GM23248 (cell line): ENCODE results near the gene YOD1. TPM values are rescaled to one million over a fixed set of nuclear protein-coding genes. Genes with fewer than 3 reads are reported as not detected.

ENCODE experiments used
- DNase-seq: peaks from one replicate; pipeline ENCODE4 v3.0.0-alpha.2; 2015
- H2AFZ ChIP-seq: fragments of 200-600 bp; sonication (generic); 2 replicates; pipeline ENCODE4 v1.6.1; 2016; ENCODE audit warnings: antibody characterized with exemption
- H3F3A ChIP-seq: fragments of 200-600 bp; sonication (generic); 2 replicates; pipeline ENCODE4 v1.6.1; 2016; ENCODE audit warnings: mild to moderate bottlenecking, antibody characterized with exemption, mixed run types; ENCODE audit not compliant: insufficient read depth
- H3K27ac ChIP-seq: fragments of 200-600 bp; sonication (generic); 2 replicates; pipeline ENCODE4 v1.5.1; 2016; ENCODE audit warnings: mild to moderate bottlenecking
- H3K27me3 ChIP-seq: fragments of 200-600 bp; sonication (generic); replicated peaks from 2 replicates; pipeline ENCODE4 v1.6.1; 2016; ENCODE audit warnings: mild to moderate bottlenecking; ENCODE audit not compliant: insufficient read depth
- H3K36me3 ChIP-seq: fragments of 200-600 bp; sonication (generic); 2 replicates; pipeline ENCODE4 v1.6.1; 2016; ENCODE audit warnings: low read depth, mild to moderate bottlenecking
- H3K4me1 ChIP-seq: fragments of 200-600 bp; sonication (generic); 2 replicates; pipeline ENCODE4 v1.6.1; 2016; ENCODE audit warnings: mild to moderate bottlenecking; ENCODE audit not compliant: insufficient read depth
- H3K4me2 ChIP-seq: fragments of 200-600 bp; sonication (generic); one replicate; pipeline ENCODE4 v1.6.1; 2016; ENCODE audit warnings: mild to moderate bottlenecking; ENCODE audit not compliant: unreplicated experiment
- H3K4me3 ChIP-seq: fragments of 200-600 bp; sonication (generic); 2 replicates; pipeline ENCODE4 v1.5.1; 2016; ENCODE audit warnings: mild to moderate bottlenecking
- H3K79me2 ChIP-seq: fragments of 200-600 bp; sonication (generic); 2 replicates; pipeline ENCODE4 v1.6.1; 2016; ENCODE audit warnings: mild to moderate bottlenecking; ENCODE audit not compliant: insufficient read depth
- H3K9ac ChIP-seq: fragments of 200-600 bp; sonication (generic); 2 replicates; pipeline ENCODE4 v1.6.1; 2016; ENCODE audit warnings: mild to moderate bottlenecking
- H3K9me2 ChIP-seq: fragments of 200-600 bp; sonication (generic); 2 replicates; pipeline ENCODE4 v1.6.1; 2016; ENCODE audit warnings: mixed run types, mild to moderate bottlenecking, moderate library complexity; ENCODE audit not compliant: insufficient read depth
- H3K9me3 ChIP-seq: fragments of 200-600 bp; sonication (generic); one replicate; pipeline ENCODE4 v1.6.1; 2017; ENCODE audit warnings: low read depth
- H4K20me1 ChIP-seq: fragments of 200-600 bp; sonication (generic); 2 replicates; pipeline ENCODE4 v1.6.0; 2016; ENCODE audit not compliant: insufficient read depth
- EZH2 ChIP-seq: fragments of 200-600 bp; sonication (generic); IDR thresholded peaks from 2 replicates; pipeline ENCODE4 v1.6.1; 2018; ENCODE audit warnings: antibody characterized with exemption, mild to moderate bottlenecking; ENCODE audit not compliant: insufficient read depth, poor library complexity, severe bottlenecking
- EZH2phosphoT487 ChIP-seq: fragments of 200-600 bp; sonication (generic); IDR thresholded peaks from 2 replicates; pipeline ENCODE4 v1.6.1; 2018; ENCODE audit warnings: antibody characterized with exemption, moderate library complexity, mild to moderate bottlenecking, low read depth; ENCODE audit not compliant: insufficient read depth
- WGBS, 2 experiments: methylation state at CpG; one replicate each; pipeline ENCODE4 v1.1.6; 2015 to 2017; ENCODE audit warnings: low lambda C conversion rate in 2 of 2, low coverage in 1 of 2; ENCODE audit errors: missing lambda C conversion rate in 2 of 2; 5-methylcytosine and 5-hydroxymethylcytosine counted together
- in situ Hi-C: fragments of 300-500 bp; cut with MboI; formaldehyde crosslinking; loops from 2 replicates; pipeline ENCODE4 v1.15.0; 2020
- polyA plus RNA-seq: library from polyadenylated mRNA; unstranded; fragments of >200 nt; fragmentation: Nextera tagmentation; extraction: Ambion mirVana; gene quantifications from 2 replicates; pipeline ENCODE4 v1.2.1, GENCODE V29; 2016
- total RNA-seq: library from RNA; depleted of rRNA; stranded (reverse); fragments of >200 nt; shearing (Covaris generic); gene quantifications from 2 replicates; pipeline ENCODE4 v1.2.3, GENCODE V29; 2014

The YOD1 gene
- total and polyA plus RNA-seq, 2 experiments from 2014 or later, result 2.4 to 6.7 TPM

DNA sequence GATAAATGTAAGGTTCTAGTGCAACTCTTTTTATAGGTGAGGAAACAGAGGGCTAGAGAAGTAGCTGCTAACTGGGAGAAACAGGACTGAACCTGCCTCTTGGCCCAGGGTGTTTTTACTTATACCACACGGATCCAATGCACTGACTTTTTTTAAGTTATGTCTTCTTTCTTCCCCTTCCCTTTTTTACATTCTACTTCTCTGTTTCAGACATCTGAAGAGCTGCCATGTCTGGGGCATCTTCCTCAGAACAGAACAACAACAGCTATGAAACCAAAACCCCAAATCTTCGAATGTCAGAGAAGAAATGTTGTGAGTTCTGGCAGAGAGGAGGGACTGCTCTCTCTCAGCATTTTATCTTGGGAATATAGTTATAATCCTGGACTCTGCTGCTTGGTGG is 3.5 kb upstream of the YOD1 start:
- Histone ChIP-seq H4K20me1 (no peaks in the 10 kb centered on the region), H2AFZ (no peak overlapping the region), H3F3A (peaks cover 24% of the 10 kb centered on the region), H3K4me2 (no peak overlapping the region), H3K36me3 (no peaks in the 10 kb centered on the region), H3K79me2 (peaks cover 12% of the 10 kb centered on the region), H3K9me3 (no peaks in the 10 kb centered on the region), H3K4me1 (peaks cover 13% of the 10 kb centered on the region), H3K27ac (no peak overlapping the region), H3K4me3 (no peak overlapping the region), H3K9me2 (no peaks in the 10 kb centered on the region), H3K27me3 (no peaks in the 10 kb centered on the region), H3K9ac (no peak overlapping the region)
- in situ Hi-C loops, result no loop called here
- TF ChIP-seq EZH2phosphoT487 (no peak), EZH2 (no peak)
- 24 to 37% methylated on average over 2 of the region's 2 CpGs for WGBS, 2 experiments
- DNase-seq, result no peak

DNA sequence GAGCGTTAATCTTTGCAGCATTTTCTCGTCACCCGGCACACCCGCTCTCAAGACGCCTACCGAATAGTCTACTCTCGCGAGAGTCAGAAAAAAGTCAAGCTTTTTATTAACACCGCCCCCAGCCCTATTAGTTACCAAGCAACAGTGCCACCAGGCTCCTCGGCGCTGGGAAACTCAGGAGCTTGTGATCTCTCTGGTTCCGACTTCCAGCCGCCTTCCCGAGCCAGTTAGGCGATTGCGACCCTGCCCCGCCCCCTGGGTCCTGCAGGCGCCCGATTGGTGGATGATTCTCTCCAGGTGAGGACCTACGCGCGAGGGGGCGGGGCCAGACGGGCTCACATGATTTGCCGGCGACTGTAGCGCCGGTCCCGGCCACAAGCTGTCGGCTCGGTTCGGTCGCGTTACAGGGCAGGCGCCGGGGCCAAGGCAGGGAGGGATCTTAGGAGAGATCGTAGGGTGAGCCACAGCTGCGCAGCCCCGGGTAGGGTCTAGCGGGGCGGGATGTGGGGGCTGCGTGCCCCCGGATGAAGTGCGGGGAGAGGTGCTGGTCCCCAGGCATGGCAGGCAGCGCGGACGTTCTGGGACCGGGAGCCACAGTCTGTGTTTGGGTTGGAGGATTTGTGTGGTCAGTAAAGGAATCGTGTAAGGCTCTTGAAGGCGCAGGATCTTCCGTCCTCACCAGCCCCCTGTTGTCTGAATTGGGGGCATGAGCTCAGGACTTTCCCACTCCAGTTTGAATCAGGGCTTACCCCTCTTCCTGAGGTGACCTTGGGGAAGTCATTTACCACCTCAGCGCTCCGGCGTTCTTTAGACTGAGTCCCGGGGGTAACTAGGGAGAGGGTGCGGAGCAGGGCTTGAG is 2.1 kb upstream of the YOD1 start, which contains the start of gene PFKFB2:
Gene PFKFB2 (plus strand): TSS at position 365 of the 859 bp plus-strand sequence. CDS start 1,443 bp downstream, outside the sequence.
- Histone ChIP-seq H3K4me3 (peak within 1 kb of the TSS; percentile 98), H3K9me3 (no peaks in the 10 kb centered on the region), H3K27me3 (no peaks in the 10 kb centered on the region), H3K4me2 (peak within 1 kb of the TSS; percentile 86), H3K9ac (peak within 1 kb of the TSS; percentile 93), H4K20me1 (no peaks in the 10 kb centered on the region; the same call in 1 of the 2 replicates), H3K36me3 (peaks cover 12% of the 10 kb centered on the region), H3K79me2 (peaks cover 25% of the 10 kb centered on the region), H3K4me1 (peaks cover 18% of the 10 kb centered on the region), H3F3A (peaks cover 24% of the 10 kb centered on the region), H3K27ac (peak within 1 kb of the TSS; percentile 94), H3K9me2 (no peaks in the 10 kb centered on the region), H2AFZ (peak within 1 kb of the TSS; percentile 96)
- 4% methylated on average over 56 of the region's 56 CpGs for WGBS, 2 experiments
- in situ Hi-C loops, result no loop called here
- DNase-seq, result peak; percentile 97
- no peak for TF ChIP-seq EZH2
- TF ChIP-seq EZH2phosphoT487, result no peak

DNA sequence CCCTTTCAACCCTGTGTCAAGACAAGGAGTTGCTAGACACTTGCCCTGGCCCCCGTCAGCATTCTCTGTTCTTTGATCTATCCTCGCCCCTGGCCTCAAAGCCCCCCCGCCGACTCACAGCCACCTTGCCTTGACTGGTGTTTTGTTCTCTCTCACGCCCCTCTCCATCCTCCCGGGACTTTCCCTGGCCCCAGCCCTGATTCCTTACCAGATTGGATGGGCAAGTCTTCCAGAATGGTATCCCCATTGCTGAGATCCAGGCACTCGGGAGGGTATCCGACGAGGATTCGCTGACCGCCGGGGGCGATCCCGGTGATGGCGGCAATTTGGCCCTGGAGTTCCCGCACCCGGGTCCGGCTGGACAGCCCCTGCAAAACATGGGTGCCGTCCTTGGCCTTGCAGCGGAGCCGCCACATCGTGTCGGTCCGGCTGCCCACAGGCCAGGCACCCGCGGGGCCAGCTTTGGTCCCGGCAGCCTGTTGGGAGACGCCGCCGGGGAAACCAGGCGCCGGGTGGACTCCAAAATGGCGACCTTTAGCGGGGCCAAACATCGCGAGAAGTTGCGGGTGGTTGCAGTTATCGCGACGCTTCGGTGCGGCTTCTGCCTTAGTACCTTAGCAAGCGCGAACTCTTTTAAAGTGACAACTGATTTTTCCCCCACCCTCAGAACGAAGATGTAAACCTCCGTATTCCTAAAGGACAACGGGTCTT is 373 bp downstream of the YOD1 start:
- no peaks in the 10 kb centered on the region; the same call in 1 of the 2 replicates for H4K20me1 ChIP-seq
- peaks cover 28% of the 10 kb centered on the region for H3K36me3 ChIP-seq
- no peaks in the 10 kb centered on the region for H3K27me3 ChIP-seq
- H3K4me3 ChIP-seq, result peak overlapping the region; percentile 98
- peaks cover 50% of the 10 kb centered on the region for H3K79me2 ChIP-seq
- no peak for TF ChIP-seq EZH2
- no peak for TF ChIP-seq EZH2phosphoT487
- peak; percentile 97 for DNase-seq
- H3K9me2 ChIP-seq, result no peaks in the 10 kb centered on the region
- H2AFZ ChIP-seq, result peak overlapping the region; percentile 96
- peak overlapping the region; percentile 86 for H3K4me2 ChIP-seq
- H3K9me3 ChIP-seq, result no peaks in the 10 kb centered on the region
- 0 to 2% methylated on average over 47 of the region's 47 CpGs for WGBS, 2 experiments
- peaks cover 24% of the 10 kb centered on the region for H3F3A ChIP-seq
- peak overlapping the region; percentile 94 for H3K27ac ChIP-seq
- in situ Hi-C loops, result no loop called here
- peaks cover 40% of the 10 kb centered on the region for H3K4me1 ChIP-seq
- peak overlapping the region; percentile 93 for H3K9ac ChIP-seq

DNA sequence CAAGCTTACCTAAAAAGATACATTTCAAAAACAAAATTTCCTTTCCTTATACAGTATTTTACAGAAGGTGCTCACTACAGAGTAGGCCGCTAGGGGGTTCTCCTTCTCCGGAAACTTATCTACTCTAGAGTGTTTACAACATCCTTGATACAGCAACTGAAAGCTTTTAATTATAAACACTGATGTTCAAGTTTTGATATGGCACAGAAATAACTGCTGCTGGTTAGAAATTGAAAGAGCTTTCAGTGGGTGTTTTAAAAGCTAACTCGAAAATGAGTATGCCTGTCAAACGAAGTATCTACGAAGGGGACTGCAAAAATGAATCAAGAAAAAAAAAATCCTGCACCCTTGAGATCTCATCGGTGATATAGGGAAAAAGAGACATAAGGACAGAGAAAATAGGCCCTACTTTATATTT is 1.0 kb downstream of the YOD1 start:
- peaks cover 24% of the 10 kb centered on the region for H3F3A ChIP-seq
- peaks cover 28% of the 10 kb centered on the region for H3K36me3 ChIP-seq
- peaks cover 57% of the 10 kb centered on the region for H3K79me2 ChIP-seq
- H3K27ac ChIP-seq, result peak overlapping the region; percentile 94
- peaks cover 44% of the 10 kb centered on the region for H3K4me1 ChIP-seq
- no peaks in the 10 kb centered on the region for H3K9me3 ChIP-seq
- H3K9me2 ChIP-seq, result no peaks in the 10 kb centered on the region
- H3K4me3 ChIP-seq, result peak overlapping the region; percentile 98
- H3K27me3 ChIP-seq, result no peaks in the 10 kb centered on the region
- H3K9ac ChIP-seq, result peak overlapping the region; percentile 93
- in situ Hi-C loops, result no loop called here
- no peaks in the 10 kb centered on the region; the same call in 1 of the 2 replicates for H4K20me1 ChIP-seq
- peak; percentile 82 for DNase-seq
- H3K4me2 ChIP-seq, result peak overlapping the region; percentile 86
- TF ChIP-seq EZH2phosphoT487 (no peak), EZH2 (no peak)
- H2AFZ ChIP-seq, result peak overlapping the region; percentile 96
- 1% methylated on average over 6 of the region's 6 CpGs for WGBS, 2 experiments
